NB4 (cell line): ENCODE results near the gene CD27.
A peak's percentile ranks its signal among the peaks of the same experiment; 100 is the strongest.

Experiments
- DNase-seq: peaks from one replicate; pipeline ENCODE4 v3.0.0; 2010; ENCODE audit warnings: low read depth
- H3K4me3 ChIP-seq: one replicate; pipeline ENCODE4 v1.5.1; 2011; ENCODE audit warnings: mild to moderate bottlenecking, low read depth, low read length, moderate library complexity
- MYC ChIP-seq: IDR thresholded peaks from 2 replicates; pipeline ENCODE4 v1.6.1; 2011; ENCODE audit warnings: low read depth, low read length
- POLR2A ChIP-seq: IDR thresholded peaks from 2 replicates; pipeline ENCODE4 v1.6.1; 2011; ENCODE audit warnings: mild to moderate bottlenecking; ENCODE audit not compliant: insufficient read length; ENCODE audit errors: extremely low read depth
- TF ChIP-seq, protein P1 (sequence below): IDR thresholded peaks from 2 replicates; pipeline ENCODE4 v1.6.1; 2011; ENCODE audit warnings: low read depth, low read length
- TF ChIP-seq, protein P2 (sequence below): IDR thresholded peaks from one replicate; pipeline ENCODE4 v1.5.1; 2012; ENCODE audit warnings: low read depth, low read length

The CD27 gene

DNA sequence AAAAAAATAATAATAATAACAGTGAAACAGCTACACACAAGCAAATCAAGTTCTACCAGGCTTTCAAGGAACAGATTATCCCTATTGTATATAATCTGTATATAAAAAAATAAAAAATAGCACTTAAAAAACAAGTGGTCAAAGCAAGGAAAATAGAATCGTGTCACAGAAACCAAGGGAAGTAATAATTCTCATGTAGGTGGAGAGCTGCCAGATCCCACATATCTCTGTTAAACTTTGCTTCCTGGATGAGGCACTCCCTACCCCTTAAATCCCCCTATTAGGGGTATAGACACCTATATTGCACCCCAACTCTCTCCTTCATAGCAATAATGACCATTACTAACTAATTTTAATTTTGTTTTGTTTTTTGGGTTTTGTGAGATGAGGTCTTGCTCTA lies 4.4 kb upstream of the CD27 start:
- no peak for DNase-seq
- no peak overlapping the region for H3K4me3 ChIP-seq
- no peak for TF ChIP-seq MYC
- TF ChIP-seq POLR2A = no peak
- TF ChIP-seq, protein P1, sequence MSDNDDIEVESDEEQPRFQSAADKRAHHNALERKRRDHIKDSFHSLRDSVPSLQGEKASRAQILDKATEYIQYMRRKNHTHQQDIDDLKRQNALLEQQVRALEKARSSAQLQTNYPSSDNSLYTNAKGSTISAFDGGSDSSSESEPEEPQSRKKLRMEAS = no peak
- TF ChIP-seq, protein P2, sequence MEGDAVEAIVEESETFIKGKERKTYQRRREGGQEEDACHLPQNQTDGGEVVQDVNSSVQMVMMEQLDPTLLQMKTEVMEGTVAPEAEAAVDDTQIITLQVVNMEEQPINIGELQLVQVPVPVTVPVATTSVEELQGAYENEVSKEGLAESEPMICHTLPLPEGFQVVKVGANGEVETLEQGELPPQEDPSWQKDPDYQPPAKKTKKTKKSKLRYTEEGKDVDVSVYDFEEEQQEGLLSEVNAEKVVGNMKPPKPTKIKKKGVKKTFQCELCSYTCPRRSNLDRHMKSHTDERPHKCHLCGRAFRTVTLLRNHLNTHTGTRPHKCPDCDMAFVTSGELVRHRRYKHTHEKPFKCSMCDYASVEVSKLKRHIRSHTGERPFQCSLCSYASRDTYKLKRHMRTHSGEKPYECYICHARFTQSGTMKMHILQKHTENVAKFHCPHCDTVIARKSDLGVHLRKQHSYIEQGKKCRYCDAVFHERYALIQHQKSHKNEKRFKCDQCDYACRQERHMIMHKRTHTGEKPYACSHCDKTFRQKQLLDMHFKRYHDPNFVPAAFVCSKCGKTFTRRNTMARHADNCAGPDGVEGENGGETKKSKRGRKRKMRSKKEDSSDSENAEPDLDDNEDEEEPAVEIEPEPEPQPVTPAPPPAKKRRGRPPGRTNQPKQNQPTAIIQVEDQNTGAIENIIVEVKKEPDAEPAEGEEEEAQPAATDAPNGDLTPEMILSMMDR = no peak

DNA sequence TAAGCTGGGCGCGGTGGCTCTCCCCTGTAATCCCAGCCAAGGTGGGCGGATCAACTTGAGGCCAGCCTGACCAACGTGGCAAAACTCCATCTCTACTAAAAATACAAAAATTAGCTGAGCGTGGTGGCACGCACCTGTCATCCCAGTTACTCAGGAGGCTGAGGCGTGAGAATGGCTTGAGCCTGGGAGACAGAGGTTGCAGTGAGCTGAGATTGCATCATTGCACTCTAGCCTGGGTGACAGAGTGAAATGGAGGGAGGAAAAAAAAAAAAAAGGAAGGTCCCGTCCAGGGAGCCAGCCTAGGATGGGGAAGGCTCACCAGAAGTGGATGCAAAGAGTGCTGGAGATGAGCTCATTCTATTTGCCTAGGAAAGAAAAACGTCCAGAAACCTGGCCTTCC lies 1.9 kb upstream of the CD27 start:
- no peak for DNase-seq
- no peak overlapping the region for H3K4me3 ChIP-seq

DNA sequence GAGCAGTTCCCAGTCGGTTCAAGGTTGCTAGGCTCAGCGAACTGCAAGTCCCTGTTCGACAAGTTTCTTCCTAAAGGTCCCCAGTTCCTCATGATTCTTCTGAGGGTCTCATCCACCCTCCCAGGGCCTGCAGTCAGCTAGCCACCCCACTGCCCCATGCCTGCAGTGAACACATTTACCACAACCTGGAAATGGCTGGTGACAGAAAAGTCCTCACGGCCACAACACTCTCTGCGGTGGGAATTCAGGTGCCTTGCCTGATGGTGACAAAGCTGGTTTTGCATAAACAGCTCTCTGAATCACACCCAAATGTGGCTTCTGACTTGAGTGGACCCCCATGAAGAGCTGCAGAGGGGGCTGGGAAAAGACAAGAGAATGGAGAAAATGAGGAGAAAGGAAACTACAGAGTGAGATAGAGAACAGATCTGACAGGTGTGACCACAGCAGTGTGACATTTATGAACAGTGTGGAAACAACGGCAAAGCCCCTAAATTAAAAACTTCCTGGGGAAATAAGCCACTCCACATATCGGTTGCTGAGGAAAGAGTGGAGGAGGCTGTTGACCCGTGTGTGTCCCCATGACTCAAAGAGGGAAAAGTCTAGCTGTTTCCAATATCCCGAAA lies 1.3 kb upstream of the CD27 start:
- no peak for DNase-seq
- no peak overlapping the region for H3K4me3 ChIP-seq
- TF ChIP-seq MYC = no peak

More for the DNA sequence above, 1.9 kb upstream of the CD27 start:
- TF ChIP-seq POLR2A (no peak), MYC (no peak)
- TF ChIP-seq, protein P2 = no peak
- TF ChIP-seq, protein P1 = no peak

DNA sequence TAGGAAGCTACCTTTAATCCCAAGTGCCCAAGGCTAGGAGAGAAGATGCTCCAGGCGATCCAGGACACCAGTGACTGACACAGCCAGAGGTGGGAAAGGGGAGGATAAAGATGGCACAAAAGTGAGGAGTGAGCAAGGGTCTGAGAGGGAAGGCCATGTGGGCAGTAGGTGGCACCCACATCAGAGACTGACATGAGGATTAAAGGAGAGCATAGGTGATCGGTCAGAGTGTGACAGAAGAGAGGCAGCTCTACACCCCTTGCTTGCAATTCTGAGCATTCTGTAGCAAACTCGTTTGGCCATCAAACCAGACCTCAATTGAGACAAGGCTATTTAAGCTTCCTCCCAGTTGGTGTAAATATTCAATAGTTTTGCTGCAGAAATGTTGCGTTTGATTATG lies 724 bp upstream of the CD27 start:
- H3K4me3 ChIP-seq = no peak overlapping the region
- DNase-seq = no peak
- TF ChIP-seq, protein P2 = no peak

DNA sequence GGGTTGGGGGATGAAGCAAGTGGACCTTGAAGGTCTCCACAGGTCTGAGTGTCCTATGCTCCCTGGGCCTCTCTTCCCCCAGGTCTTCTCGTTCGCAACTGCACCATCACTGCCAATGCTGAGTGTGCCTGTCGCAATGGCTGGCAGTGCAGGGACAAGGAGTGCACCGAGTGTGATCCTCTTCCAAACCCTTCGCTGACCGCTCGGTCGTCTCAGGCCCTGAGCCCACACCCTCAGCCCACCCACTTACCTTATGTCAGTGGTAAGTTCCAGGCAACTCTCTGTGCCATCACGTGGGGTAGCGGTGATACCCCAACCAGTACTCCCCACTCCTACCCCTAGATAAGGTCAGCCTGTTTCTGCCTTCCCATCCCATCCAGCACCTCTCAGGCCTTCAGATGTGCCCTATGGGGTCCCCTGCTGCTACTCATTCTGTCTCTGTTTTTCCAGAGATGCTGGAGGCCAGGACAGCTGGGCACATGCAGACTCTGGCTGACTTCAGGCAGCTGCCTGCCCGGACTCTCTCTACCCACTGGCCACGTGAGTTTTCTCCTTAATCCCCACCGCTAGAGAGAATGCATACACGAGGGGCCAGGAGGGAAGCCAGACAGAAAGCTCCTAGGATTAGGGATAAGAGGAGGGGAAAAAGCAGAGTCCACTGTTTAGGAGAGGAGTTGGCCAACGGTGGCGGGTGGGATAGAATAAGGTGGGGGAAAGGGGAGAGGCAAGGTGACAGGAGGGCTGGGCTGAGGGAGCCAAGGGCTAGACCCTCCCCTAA lies 5.5 kb downstream of the CD27 start:
- DNase-seq = no peak
- H3K4me3 ChIP-seq = no peak overlapping the region
- TF ChIP-seq, protein P1 = no peak
- TF ChIP-seq MYC (no peak), POLR2A (no peak)
- TF ChIP-seq, protein P2 = no peak

DNA sequence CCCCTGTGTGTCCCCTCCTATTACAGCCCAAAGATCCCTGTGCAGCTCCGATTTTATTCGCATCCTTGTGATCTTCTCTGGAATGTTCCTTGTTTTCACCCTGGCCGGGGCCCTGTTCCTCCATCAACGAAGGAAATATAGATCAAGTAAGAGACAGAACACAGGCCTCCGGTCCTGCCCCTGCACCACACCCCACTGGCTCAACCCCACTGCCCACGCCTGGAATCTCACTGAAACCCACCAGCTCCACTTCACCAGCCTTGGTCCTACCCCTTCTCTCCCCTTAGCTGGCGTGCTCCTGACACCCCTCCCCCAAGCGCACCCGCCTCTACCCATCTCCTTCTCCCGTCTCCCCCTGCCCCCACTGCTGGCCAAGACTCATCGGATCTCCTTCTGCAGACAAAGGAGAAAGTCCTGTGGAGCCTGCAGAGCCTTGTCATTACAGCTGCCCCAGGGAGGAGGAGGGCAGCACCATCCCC lies 6.2 kb downstream of the CD27 start:
- TF ChIP-seq, protein P1 = no peak
- TF ChIP-seq MYC (no peak), POLR2A (no peak)
- TF ChIP-seq, protein P2 = no peak
- no peak for DNase-seq
- H3K4me3 ChIP-seq = peak overlapping the region; percentile 83
